Breast epithelium (tissue), 4 donors: ENCODE data around the gene USP28. TPM values are rescaled to one million over a fixed set of nuclear protein-coding genes. Genes with fewer than 3 reads are reported as not detected.

Experiments
- DNase-seq, 2 donors: peaks; one replicate each; pipeline ENCODE4 v3.0.0-alpha.2; 2019; ENCODE audit warnings: low spot score in 2 of 2
- H3K27ac ChIP-seq, 2 donors: fragments of 200-600 bp; sonication (generic) in 1 of 2; one replicate each; pipeline ENCODE4 v1.5.1; 2016 to 2019; ENCODE audit warnings: mild to moderate bottlenecking in 1 of 2
- H3K27me3 ChIP-seq, 2 donors: fragments of 200-600 bp; sonication (generic) in 1 of 2; one replicate each; pipeline versions ENCODE4 v1.5.1 to v1.6.0; 2017 to 2019; ENCODE audit warnings: control low read depth in 1 of 2, mild to moderate bottlenecking in 1 of 2
- H3K36me3 ChIP-seq: fragments of 200-600 bp; one replicate; pipeline ENCODE4 v1.5.1; 2019
- H3K4me1 ChIP-seq, 2 donors: fragments of 200-600 bp; sonication (generic); one replicate each; pipeline ENCODE4 v1.5.1; 2016 to 2019; ENCODE audit warnings: control low read depth in 1 of 2
- H3K4me3 ChIP-seq, 3 donors: fragments of 200-600 bp; sonication (generic); 1 replicate in 2 of 3; 2 replicates in 1 of 3; pipeline ENCODE4 v1.5.1; 2016 to 2019; ENCODE audit warnings: mild to moderate bottlenecking in 3 of 3, moderate library complexity in 2 of 3
- H3K9me3 ChIP-seq, 2 donors: fragments of 200-600 bp; sonication (generic) in 1 of 2; one replicate each; pipeline ENCODE4 v1.5.1; 2016 to 2019; ENCODE audit warnings: control low read depth in 1 of 2
- CTCF ChIP-seq, 3 donors: fragments of 450-650 bp; IDR thresholded peaks; one replicate each; pipeline ENCODE4 v1.5.1; 2016 to 2017; ENCODE audit warnings: antibody characterized with exemption in 3 of 3, mild to moderate bottlenecking in 3 of 3, moderate library complexity in 3 of 3
- POLR2A ChIP-seq: fragments of 450-650 bp; IDR thresholded peaks from one replicate; pipeline ENCODE4 v1.6.1; 2016; ENCODE audit warnings: antibody characterized with exemption, mild to moderate bottlenecking, moderate library complexity
- POLR2AphosphoS5 ChIP-seq, 3 donors: sonication (generic); formaldehyde crosslinking; IDR thresholded peaks; one replicate each; pipeline ENCODE4 v1.6.1; 2017; ENCODE audit warnings: antibody characterized with exemption in 3 of 3
- intact Hi-C: fragments of 100-400 bp; cut with DNase I; formaldehyde crosslinking; loops from one replicate; pipeline ENCODE4 v1.15.1; 2023; ENCODE audit warnings: low total_unique reads
- total RNA-seq, 3 donors: library from RNA; depleted of rRNA; stranded (reverse); fragments of >200 nt; gene quantifications; one replicate each; pipeline ENCODE4 v1.1.0, GENCODE V29; 2016

Gene USP28
- total RNA-seq, 3 donors from 2014 or later: 15.5 to 38.5 (median 30.2) TPM

GRCh38 chr11:113896156-113896879, 20.9 kb upstream of the USP28 start:
- DNase-seq: no peak
- no peaks in the 10 kb centered on the region for H3K9me3 ChIP-seq
- no peak overlapping the region for H3K4me3 ChIP-seq
- H3K27me3 ChIP-seq: no peaks in the 10 kb centered on the region
- TF ChIP-seq CTCF (IDR thresholded peaks at IDR 0.05) (peak; percentile 43 to 63 (median 45)), POLR2AphosphoS5 (IDR thresholded peaks at IDR 0.05) (no peak)
- no peaks in the 10 kb centered on the region for H3K36me3 ChIP-seq
- no peak overlapping the region for H3K27ac ChIP-seq
- intact Hi-C loops: no loop called here
- no peaks in the 10 kb centered on the region for H3K4me1 ChIP-seq

GRCh38 chr11:113895367-113896155, 20.2 kb upstream of the USP28 start:
- TF ChIP-seq POLR2A (no peak), CTCF (IDR thresholded peaks at IDR 0.05) (peak in 2 of 3 donors; percentile 18 to 27)
- no peak overlapping the region for H3K27ac ChIP-seq
- no peaks in the 10 kb centered on the region for H3K9me3 ChIP-seq
- intact Hi-C loops: no loop called here
- H3K36me3 ChIP-seq: no peaks in the 10 kb centered on the region
- peak in 1 of 2 donors; percentile 57 for DNase-seq
- H3K27me3 ChIP-seq: no peaks in the 10 kb centered on the region
- H3K4me3 ChIP-seq: no peak overlapping the region
- no peaks in the 10 kb centered on the region for H3K4me1 ChIP-seq

- no peaks in the 10 kb centered on the region for H3K36me3 ChIP-seq
- no peaks in the 10 kb centered on the region for H3K9me3 ChIP-seq
- TF ChIP-seq CTCF (IDR thresholded peaks at IDR 0.05): no peak
- TF ChIP-seq POLR2A: no peak
- TF ChIP-seq POLR2AphosphoS5 (IDR thresholded peaks at IDR 0.05): no peak
- H3K4me1 ChIP-seq: no peaks in the 10 kb centered on the region
- intact Hi-C loops: no loop called here
- H3K27ac ChIP-seq: no peak overlapping the region
- DNase-seq: no peak
- no peak overlapping the region for H3K4me3 ChIP-seq
- no peaks in the 10 kb centered on the region for H3K27me3 ChIP-seq
Observed at GRCh38 chr11:113894421-113894996, 19.1 kb upstream of the USP28 start.

GRCh38 chr11:113888848-113889247, 13.5 kb upstream of the USP28 start:
- DNase-seq: no peak
- Histone ChIP-seq H3K9me3 (no peaks in the 10 kb centered on the region), H3K27me3 (no peaks in the 10 kb centered on the region), H3K27ac (no peak overlapping the region), H3K4me3 (no peak overlapping the region), H3K4me1 (no peaks in the 10 kb centered on the region), H3K36me3 (no peaks in the 10 kb centered on the region)
- intact Hi-C loops: no loop called here
- TF ChIP-seq POLR2AphosphoS5 (IDR thresholded peaks at IDR 0.05) (no peak), CTCF (IDR thresholded peaks at IDR 0.05) (no peak), POLR2A (no peak)

GRCh38 chr11:113885897-113886296, 10.5 kb upstream of the USP28 start:
- intact Hi-C loops: no loop called here
- Histone ChIP-seq H3K9me3 (no peaks in the 10 kb centered on the region), H3K27ac (no peak overlapping the region), H3K4me3 (no peak overlapping the region), H3K36me3 (no peaks in the 10 kb centered on the region), H3K4me1 (no peaks in the 10 kb centered on the region), H3K27me3 (no peaks in the 10 kb centered on the region)
- DNase-seq: no peak
- TF ChIP-seq POLR2A (no peak), POLR2AphosphoS5 (IDR thresholded peaks at IDR 0.05) (no peak), CTCF (IDR thresholded peaks at IDR 0.05) (no peak)
